ENCODE results near the gene LRRTM1. TPM values are rescaled to one million over a fixed set of nuclear protein-coding genes. Genes with fewer than 3 reads are reported as not detected.

Gene LRRTM1
- total and polyA plus RNA-seq, 2 experiments from 2014 or later, result 12.6 to 17.4 TPM

GRCh38 chr2:80292474-80292873, 12.1 kb downstream of the LRRTM1 start:
- no peaks in the 10 kb centered on the region for H3K9me3 ChIP-seq (ENCODE audit: low read depth)
- no peak overlapping the region for H3K27ac ChIP-seq
- no peaks in the 10 kb centered on the region for H3K36me3 ChIP-seq
- DNase-seq (ENCODE audit: low read depth in 1 of 2, low spot score in 1 of 2), result no peak
- TF ChIP-seq CTCF (IDR thresholded peaks at IDR 0.05; ENCODE audit: low read depth, low read length), result no peak
- peaks cover 17% of the 10 kb centered on the region for H3K4me1 ChIP-seq (ENCODE audit: low read depth)
- H3K27me3 ChIP-seq, result no peaks in the 10 kb centered on the region
- no peak overlapping the region for H3K4me3 ChIP-seq

GRCh38 chr2:80291656-80292055, 12.9 kb downstream of the LRRTM1 start:
- TF ChIP-seq CTCF (IDR thresholded peaks at IDR 0.05; ENCODE audit: low read depth, low read length), result no peak
- H3K36me3 ChIP-seq, result no peaks in the 10 kb centered on the region
- peaks cover 17% of the 10 kb centered on the region for H3K4me1 ChIP-seq (ENCODE audit: low read depth)
- no peaks in the 10 kb centered on the region for H3K27me3 ChIP-seq
- DNase-seq (ENCODE audit: low read depth in 1 of 2, low spot score in 1 of 2), result no peak
- H3K9me3 ChIP-seq (ENCODE audit: low read depth), result no peaks in the 10 kb centered on the region
- no peak overlapping the region for H3K4me3 ChIP-seq
- H3K27ac ChIP-seq, result no peak overlapping the region

- H3K27ac ChIP-seq, result no peak overlapping the region
- TF ChIP-seq CTCF (IDR thresholded peaks at IDR 0.05; ENCODE audit: low read depth, low read length), result no peak
- H3K36me3 ChIP-seq, result no peaks in the 10 kb centered on the region
- DNase-seq (ENCODE audit: low read depth in 1 of 2, low spot score in 1 of 2), result peak in 1 of 2 donors; percentile 47
- no peaks in the 10 kb centered on the region for H3K9me3 ChIP-seq (ENCODE audit: low read depth)
- no peaks in the 10 kb centered on the region for H3K27me3 ChIP-seq
- peaks cover 17% of the 10 kb centered on the region for H3K4me1 ChIP-seq (ENCODE audit: low read depth)
- no peak overlapping the region for H3K4me3 ChIP-seq
Observed at GRCh38 chr2:80288576-80288975, 16.0 kb downstream of the LRRTM1 start.

- Histone ChIP-seq H3K27me3 (no peaks in the 10 kb centered on the region), H3K4me1 (ENCODE audit: low read depth) (no peaks in the 10 kb centered on the region), H3K36me3 (no peaks in the 10 kb centered on the region), H3K4me3 (no peak overlapping the region), H3K9me3 (ENCODE audit: low read depth) (no peaks in the 10 kb centered on the region), H3K27ac (no peak overlapping the region)
- no peak for TF ChIP-seq CTCF (IDR thresholded peaks at IDR 0.05; ENCODE audit: low read depth, low read length)
- no peak for DNase-seq (ENCODE audit: low read depth in 1 of 2, low spot score in 1 of 2)
Observed at GRCh38 chr2:80281049-80281448, 23.5 kb downstream of the LRRTM1 start.

GRCh38 chr2:80280598-80280997, 24.0 kb downstream of the LRRTM1 start:
- Histone ChIP-seq H3K27me3 (no peaks in the 10 kb centered on the region), H3K4me1 (ENCODE audit: low read depth) (no peaks in the 10 kb centered on the region), H3K4me3 (no peak overlapping the region), H3K9me3 (ENCODE audit: low read depth) (no peaks in the 10 kb centered on the region), H3K36me3 (no peaks in the 10 kb centered on the region), H3K27ac (no peak overlapping the region)
- TF ChIP-seq CTCF (IDR thresholded peaks at IDR 0.05; ENCODE audit: low read depth, low read length), result no peak
- no peak for DNase-seq (ENCODE audit: low read depth in 1 of 2, low spot score in 1 of 2)

GRCh38 chr2:80269806-80270205, 34.7 kb downstream of the LRRTM1 start:
- DNase-seq (ENCODE audit: low read depth in 1 of 2, low spot score in 1 of 2), result no peak
- Histone ChIP-seq H3K9me3 (ENCODE audit: low read depth) (no peaks in the 10 kb centered on the region), H3K27me3 (no peaks in the 10 kb centered on the region), H3K4me1 (ENCODE audit: low read depth) (no peaks in the 10 kb centered on the region), H3K27ac (no peak overlapping the region), H3K4me3 (no peak overlapping the region), H3K36me3 (no peaks in the 10 kb centered on the region)
- no peak for TF ChIP-seq CTCF (IDR thresholded peaks at IDR 0.05; ENCODE audit: low read depth, low read length)

Data from cardiac muscle cell (in vitro differentiated cells and primary cell).